Lung microvascular endothelial cell (primary cell): ENCODE measurements around the gene KRT37. TPM values are rescaled to one million over a fixed set of nuclear protein-coding genes. Genes with fewer than 3 reads are reported as not detected.

Source experiments
- DNase-seq, 2 donors: peaks; one replicate each; pipeline versions ENCODE4 v3.0.0 to v3.0.0-alpha.2; 2010; ENCODE audit warnings: low read depth in 2 of 2
- total RNA-seq: library from RNA; depleted of rRNA; stranded (reverse); fragments of >200 nt; gene quantifications from 2 replicates; pipeline ENCODE4 v1.2.1, GENCODE V29; 2014

The KRT37 gene
- total RNA-seq = not detected in 2 replicates

DNA sequence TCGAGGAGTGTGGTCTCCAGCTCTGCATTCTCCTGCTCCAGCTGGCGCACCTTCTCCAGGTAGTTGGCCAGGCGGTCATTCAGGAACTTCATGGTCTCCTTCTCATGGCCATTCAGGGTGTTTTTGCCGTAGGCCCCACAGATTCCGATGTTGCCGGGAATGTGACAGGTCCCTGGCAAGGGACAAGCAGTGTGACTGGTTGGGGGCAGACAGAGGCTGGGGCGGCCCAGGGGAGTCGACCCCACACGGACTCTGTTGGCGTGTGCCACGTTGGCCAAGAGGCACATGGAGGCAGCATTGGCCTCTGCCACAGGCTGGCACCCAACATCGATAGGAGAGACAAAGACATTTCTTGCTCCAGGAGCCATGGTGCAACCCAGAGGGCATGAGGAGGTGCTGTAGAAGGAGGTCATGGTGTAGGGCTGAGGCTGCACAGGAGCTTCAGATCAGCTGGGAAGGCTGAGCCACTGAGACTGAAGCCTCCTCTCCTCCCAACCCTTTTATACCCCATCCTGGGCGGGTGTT lies at the start of gene KRT37:
TSS of gene KRT37 (minus strand) at position 475 of the 525 bp plus-strand sequence. CDS start at position 413, 62 bp downstream.
- DNase-seq = no peak

GRCh38 chr17:41468346-41468745 lies 44.0 kb upstream of the KRT37 start:
- DNase-seq = no peak

DNA sequence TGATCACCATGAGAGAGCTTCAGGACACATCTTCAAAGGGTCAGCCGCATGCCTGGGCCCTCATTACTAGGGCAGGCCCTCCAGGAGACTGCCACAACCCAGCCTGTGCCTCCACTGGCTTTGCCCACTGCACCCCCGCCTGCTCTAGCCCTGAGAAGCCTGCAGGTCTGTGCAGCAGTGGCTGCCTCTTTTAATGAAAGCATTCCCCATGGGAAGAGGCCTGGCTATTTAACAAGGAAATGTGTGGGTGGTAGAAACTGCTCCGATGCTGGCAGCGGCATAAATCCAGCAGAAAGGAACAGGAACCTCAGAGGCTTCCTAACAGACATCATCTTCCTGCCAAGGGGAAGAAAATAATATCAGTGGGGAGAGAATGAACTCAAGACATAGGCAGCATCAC lies 43.2 kb upstream of the KRT37 start:
- no peak for DNase-seq

DNA sequence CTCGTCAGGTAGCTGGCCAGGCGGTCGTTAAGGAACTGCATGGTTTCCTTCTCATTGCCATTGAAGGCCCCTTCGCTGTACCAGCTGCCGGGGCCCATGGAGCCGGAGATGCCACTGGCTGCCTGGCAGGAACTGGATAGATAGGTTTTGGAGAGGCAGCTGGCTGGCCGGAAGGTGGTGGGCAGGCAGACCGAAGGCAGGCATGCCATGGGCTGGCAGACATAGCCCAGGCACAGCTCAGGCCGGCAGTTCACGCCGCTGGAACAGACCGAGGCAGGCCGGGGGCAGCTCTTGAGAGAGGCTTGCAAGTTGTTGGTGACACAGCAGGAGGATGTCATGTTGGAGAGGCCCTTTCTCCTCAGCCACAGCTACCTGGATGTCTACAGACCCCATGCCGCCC lies 42.6 kb upstream of the KRT37 start, which contains the start of gene KRT32:
TSS of gene KRT32 (minus strand) at position 399 of the 400 bp plus-strand sequence. CDS start at position 338, 61 bp downstream.
- no peak for DNase-seq

DNA sequence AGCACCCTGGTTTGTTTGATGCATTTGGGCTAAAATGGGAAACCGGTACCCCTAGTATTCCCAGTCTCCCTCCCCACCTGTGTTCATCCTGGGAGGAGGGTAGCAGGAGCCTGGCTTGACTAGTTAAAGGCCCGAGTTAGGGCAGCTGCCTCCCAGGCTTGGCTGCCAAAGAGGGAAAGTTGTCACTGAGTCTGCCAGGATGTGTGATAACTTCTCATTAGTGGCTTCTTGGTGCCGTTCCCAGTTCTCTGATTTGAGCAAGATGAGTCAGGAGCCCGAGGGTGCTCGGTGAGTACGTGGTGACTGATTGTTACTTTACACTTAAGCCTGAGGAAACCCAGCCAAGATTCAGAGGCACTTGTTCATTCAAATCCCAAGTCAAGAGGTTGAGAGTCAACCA lies 40.3 kb upstream of the KRT37 start:
- DNase-seq = peak in 1 of 2 donors; percentile 60

DNA sequence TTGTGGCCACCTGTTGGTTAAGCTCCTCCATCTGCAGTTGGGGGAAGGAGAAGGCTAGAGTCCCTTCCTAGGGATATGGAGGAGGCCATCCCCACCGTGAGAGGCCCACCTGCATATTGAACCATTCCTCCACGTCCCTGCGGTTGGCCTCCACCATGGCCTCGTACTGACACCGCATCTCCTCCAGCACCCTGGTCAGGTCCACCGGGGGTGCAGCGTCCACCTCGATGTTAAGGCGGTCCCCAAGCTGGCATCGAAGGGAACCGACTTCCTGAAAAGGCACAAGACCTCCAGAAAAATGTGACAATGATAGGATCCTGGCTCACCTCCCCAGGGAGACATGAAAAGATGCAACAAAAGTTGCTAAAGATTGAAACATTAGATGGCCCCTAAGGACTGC lies 39.8 kb upstream of the KRT37 start:
- no peak for DNase-seq

DNA sequence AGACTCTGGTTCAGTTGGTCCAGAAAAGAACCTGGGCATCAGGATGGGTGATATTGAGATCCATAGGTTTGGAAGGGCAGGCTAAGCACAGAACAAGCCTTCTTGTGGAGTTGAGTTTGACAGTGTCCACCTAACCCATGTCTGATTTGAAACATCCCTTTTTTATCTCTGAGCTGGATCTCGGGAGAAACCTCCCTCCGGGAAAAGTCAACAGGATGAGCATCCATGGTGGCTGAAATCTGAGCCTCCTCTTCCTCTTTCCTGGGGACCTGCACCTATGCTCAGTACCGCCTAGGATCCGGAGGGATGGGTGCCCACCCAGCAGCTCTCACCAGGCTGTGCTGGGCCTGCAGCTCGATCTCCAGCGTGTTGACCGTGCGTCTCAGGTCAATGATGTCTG lies 39.4 kb upstream of the KRT37 start:
- no peak for DNase-seq

GRCh38 chr17:41462705-41463104 lies 38.3 kb upstream of the KRT37 start:
- DNase-seq = no peak

GRCh38 chr17:41457676-41458075 lies 33.3 kb upstream of the KRT37 start:
- DNase-seq = no peak

- DNase-seq = no peak
Observed at GRCh38 chr17:41456204-41456603, 31.8 kb upstream of the KRT37 start.

DNA sequence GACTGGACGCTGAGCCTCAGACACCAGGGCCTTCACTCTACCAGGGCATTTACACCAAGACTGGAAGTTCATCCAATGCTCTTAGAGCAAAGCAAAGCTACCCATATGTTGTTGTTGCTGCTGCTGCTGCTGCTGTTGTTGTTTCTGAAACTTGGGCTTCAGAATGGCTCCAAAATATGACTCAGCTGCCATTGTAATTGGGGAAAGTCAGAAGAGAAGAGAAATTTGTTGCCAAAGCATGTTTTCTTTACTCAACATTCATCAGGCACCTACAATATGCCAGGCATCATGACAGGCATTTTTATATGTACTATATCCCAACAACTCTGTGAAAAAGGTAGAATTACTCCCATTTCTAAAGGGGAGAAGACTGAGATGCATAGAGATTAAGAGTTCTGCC lies 30.9 kb upstream of the KRT37 start:
- no peak for DNase-seq

GRCh38 chr17:41453066-41453465 lies 28.7 kb upstream of the KRT37 start:
- DNase-seq = no peak

- no peak for DNase-seq
Observed at GRCh38 chr17:41452281-41452680, 27.9 kb upstream of the KRT37 start.

- no peak for DNase-seq
Observed at GRCh38 chr17:41451154-41451728, 26.9 kb upstream of the KRT37 start.

DNA sequence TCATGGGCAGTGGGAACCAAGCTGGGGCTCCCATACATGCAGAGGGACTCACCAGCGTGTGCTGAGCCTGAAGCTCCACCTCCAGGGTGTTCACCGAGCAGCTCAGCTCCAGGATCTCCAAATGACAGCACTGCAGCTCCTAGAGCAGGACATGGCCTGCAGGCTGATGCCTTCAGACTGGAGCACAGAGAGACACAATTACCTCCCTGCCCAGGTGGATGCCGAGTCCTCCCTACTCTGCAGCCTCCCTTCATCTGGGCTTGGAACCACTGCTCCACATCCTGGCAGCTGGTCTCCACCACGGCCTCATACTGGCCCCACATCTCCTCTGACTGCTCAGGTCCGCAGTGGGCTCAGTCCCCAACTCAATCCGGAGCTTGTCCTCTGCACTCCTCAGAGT lies 24.6 kb upstream of the KRT37 start:
- no peak for DNase-seq

DNA sequence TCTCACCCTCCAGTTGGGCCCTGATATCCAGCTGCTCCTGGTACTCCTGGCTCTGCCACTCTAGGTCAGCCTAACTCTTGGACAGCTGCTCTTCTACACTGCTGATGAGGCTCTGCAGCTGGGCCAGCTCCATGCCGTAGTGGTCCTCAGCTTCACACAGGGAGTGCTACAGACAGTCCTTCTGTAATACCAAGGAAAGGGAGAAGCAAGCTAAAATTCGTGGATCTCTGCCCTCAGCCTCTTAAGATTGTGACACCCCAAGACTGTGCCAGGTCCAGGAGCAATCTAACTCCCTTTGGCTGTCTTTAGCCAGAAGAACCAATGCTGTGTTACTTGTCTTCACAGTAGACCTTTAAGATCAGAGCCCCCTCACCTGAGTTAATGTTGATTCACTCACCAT lies 24.1 kb upstream of the KRT37 start:
- DNase-seq = no peak

GRCh38 chr17:41446806-41447205 lies 22.4 kb upstream of the KRT37 start:
- no peak for DNase-seq

GRCh38 chr17:41444640-41445039 lies 20.3 kb upstream of the KRT37 start:
- DNase-seq = no peak

GRCh38 chr17:41444186-41444585 lies 19.8 kb upstream of the KRT37 start:
- DNase-seq = no peak

DNA sequence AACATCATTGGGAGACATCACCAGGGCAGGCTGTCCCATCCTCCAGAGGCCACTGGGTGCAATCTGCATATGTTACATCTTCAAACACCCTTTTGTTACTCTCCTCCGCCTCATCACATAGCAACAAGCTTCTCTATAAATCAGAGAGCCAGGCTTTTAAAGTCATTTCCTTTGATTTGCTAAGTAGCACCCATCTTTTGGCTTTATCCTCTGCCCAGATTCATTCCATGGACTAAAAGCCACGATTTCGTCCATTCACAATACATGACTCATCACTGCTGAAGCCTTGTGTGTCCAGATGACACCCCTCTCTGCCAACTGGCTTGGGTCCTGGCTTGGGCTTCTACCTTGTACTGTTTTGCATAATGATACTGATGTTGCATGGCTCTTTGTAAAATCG lies 18.4 kb upstream of the KRT37 start:
- DNase-seq = no peak

- DNase-seq = no peak
Observed at GRCh38 chr17:41440531-41441033, 16.2 kb upstream of the KRT37 start, which contains the start of gene KRT38. TSS of gene KRT38 (minus strand) at chr17:41440983. CDS start at chr17:41440921, 62 bp downstream.

- no peak for DNase-seq
Observed at GRCh38 chr17:41439375-41439774, 15.0 kb upstream of the KRT37 start.

- DNase-seq = no peak
Observed at GRCh38 chr17:41437769-41438168, 13.4 kb upstream of the KRT37 start.
